Activated CD4-positive, alpha-beta T cell treated with anti-CD3 and anti-CD28 coated beads, Interleukin-2, amount 50 U/mL, for 48 hours (primary cell): ENCODE results near the gene MEF2D.

Experiments used
- DNase-seq, 2 experiments: peaks; one replicate each; pipeline ENCODE4 v3.0.0-alpha.2; 2020

MEF2D gene

GRCh38 chr1:156499842-156500542, 583 bp downstream of the MEF2D start:
- no peak for DNase-seq

GRCh38 chr1:156499194-156499841, 1.3 kb downstream of the MEF2D start:
- no peak for DNase-seq

GRCh38 chr1:156498432-156499193, 2.0 kb downstream of the MEF2D start:
- DNase-seq: peak in 1 of 2 experiments; percentile 2

- DNase-seq: peak in 1 of 2 experiments; percentile 2
Measured at GRCh38 chr1:156497743-156498431, 2.7 kb downstream of the MEF2D start.

GRCh38 chr1:156497078-156497742, 3.4 kb downstream of the MEF2D start:
- DNase-seq: peak in 1 of 2 experiments; percentile 2

GRCh38 chr1:156496211-156496761, 4.3 kb downstream of the MEF2D start:
- no peak for DNase-seq

GRCh38 chr1:156495401-156496140, 5.0 kb downstream of the MEF2D start:
- no peak for DNase-seq

GRCh38 chr1:156494309-156494895, 6.2 kb downstream of the MEF2D start:
- no peak for DNase-seq

GRCh38 chr1:156493742-156494141, 6.8 kb downstream of the MEF2D start:
- no peak for DNase-seq

- DNase-seq: no peak
Measured at GRCh38 chr1:156493154-156493631, 7.4 kb downstream of the MEF2D start.

GRCh38 chr1:156492591-156493080, 7.9 kb downstream of the MEF2D start:
- DNase-seq: no peak

GRCh38 chr1:156492013-156492590, 8.5 kb downstream of the MEF2D start:
- no peak for DNase-seq

- no peak for DNase-seq
Measured at GRCh38 chr1:156491151-156491949, 9.2 kb downstream of the MEF2D start.

GRCh38 chr1:156490401-156491032, 10.1 kb downstream of the MEF2D start:
- DNase-seq: no peak

GRCh38 chr1:156489935-156490293, 10.7 kb downstream of the MEF2D start:
- no peak for DNase-seq

GRCh38 chr1:156489166-156489934, 11.2 kb downstream of the MEF2D start:
- peak; percentile 43 to 50 for DNase-seq

GRCh38 chr1:156488566-156489165, 11.9 kb downstream of the MEF2D start:
- DNase-seq: peak in 1 of 2 experiments; percentile 56

- DNase-seq: peak; percentile 39 to 51
Measured at GRCh38 chr1:156487862-156488261, 12.7 kb downstream of the MEF2D start.
